ENCODE measurements around the gene MAST2.

Gene MAST2

DNA sequence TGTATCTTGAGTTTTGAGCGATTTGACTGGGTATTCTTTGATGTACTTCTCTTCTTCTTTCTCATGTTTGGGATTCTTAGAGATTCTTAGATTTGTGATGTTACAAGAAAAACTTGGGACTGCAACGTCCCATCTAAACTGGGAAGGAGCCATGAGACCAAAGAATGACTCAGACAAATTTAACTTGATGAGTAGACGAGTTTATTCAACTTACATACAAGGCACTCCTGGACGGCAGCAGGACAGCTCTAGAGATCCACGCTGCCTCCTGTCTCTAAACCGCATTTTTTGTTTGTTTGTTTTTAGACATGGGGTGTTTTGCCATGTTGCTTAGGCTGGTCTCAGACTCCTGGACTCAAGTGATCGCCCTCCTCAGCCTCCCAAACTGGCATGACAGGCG lies 191.9 kb downstream of the MAST2 start:
- no peak for DNase-seq

DNA sequence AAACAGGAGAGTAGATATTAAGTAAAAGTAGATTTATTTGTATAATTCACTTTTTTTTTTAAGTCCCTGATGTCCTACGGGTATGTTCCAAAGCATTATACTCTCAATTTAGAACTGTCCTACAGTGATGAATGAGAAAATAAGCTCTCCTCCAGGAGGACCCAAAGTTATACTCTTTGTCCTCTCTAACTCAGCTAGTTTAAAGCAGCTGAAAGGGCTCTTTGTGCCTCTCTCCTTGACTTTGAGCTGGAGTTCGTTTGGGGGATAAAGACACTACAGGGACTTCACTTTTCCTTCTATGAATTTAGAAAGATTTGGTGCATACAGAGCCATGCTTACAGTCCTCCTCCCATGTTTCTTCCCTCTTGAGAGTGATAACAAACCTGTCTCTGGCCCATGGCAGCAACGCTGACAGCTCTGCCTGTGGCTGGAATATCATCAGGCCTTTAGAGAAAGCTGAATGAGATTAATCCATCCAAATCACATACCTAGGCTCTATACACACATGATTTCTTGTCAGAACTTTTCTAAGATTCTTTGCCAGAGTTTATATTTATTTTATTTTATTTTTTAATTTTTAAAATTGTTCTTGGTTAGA lies 194.7 kb downstream of the MAST2 start:
- no peak for DNase-seq

DNA sequence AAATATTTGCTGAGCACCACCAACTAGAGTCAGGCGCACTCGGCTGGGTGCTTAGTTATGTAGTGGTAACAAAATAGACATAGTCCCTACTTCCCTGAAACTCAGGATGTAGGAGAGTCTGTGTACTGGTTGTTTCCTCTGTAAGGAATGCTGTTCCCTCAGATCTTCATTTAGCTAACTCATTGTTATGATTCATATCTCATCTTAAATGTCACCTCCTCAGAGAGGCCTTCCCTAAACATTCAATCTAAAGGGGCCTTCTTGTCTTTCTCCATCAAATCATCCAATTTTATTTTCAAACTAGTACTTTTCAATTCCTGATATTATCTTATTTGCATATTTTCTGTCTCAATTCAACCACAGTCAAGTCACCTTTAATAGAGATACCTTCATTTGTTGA lies 196.1 kb downstream of the MAST2 start:
- no peak for DNase-seq

DNA sequence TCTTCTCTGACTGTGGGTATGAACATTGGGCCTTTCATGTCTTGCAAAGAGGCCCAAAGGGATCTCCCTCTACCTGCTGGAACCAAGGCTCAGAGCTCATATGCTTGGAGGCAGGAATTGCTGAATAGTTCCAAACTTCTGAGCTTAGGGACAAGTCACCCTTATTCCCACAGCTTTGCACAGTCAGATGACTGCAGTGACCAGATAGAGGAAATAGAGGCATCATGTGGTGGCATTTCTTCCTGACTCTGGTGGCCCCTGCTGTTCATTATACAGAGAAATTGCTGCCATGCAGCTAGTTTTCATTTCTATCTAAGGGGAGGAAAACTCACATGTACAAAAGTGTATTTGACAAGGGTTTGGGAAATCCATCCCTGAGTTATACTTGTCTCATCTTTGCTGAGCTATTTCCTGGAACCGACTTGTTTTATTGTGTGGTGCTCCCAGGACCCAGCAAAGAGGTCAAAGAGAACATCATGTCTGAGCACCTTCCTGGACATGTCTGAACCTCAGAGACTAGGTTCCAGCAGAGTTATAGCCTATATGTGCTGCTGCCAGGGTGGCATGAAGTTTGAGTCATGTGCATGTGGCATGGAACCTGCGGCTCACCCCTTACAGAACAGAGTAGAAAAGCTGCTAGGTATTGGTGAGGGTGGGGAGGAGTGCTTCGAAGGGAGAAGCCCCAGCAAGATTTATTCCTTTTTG lies 197.8 kb downstream of the MAST2 start:
- no peak for DNase-seq

DNA sequence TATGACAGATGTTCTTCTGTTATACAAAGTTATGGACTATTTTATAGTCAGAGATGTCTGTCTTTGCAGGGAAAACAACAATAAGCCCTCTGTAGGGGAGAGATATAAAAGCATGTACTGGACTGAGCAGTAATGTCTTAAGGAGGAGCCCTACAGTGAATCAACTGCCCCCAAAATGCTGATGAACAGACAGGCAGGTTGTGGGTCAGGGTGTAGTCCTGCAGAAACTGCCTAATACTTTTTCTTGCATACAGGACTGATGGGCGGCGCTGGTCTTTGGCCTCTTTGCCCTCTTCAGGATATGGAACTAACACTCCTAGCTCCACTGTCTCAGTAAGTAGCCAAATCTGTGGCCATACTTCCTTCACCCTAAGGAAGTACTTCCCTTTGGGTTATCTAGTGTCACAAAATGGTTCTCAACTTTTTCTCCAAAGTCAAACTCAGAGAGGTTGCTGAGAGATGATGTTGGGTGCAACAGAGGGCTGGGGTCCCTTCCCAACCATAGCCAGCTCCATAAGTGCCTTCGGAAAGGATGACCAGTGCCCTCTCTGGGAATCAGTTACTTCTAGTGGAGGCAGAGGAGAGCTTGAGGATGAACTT lies 199.2 kb downstream of the MAST2 start:
- DNase-seq = no peak

DNA sequence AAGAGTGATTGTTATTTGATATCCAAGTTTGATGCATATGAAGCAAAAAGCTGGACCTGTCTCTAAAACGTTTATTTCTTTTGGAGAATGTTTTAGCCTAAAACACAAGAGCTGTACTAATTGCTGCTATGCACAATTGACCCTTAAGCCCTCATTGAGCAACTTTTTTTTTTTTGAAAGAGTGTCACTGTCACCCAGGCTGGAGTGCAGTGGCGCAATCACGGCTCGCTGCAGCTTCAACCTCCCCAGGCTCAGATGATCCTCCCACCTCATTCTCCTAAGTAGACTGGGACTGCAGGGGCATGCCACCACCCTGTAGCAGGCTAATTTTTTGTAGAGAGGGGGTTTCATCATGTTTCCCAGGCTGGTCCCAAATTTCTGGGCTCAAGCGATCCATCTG lies 199.9 kb downstream of the MAST2 start:
- DNase-seq = no peak

DNA sequence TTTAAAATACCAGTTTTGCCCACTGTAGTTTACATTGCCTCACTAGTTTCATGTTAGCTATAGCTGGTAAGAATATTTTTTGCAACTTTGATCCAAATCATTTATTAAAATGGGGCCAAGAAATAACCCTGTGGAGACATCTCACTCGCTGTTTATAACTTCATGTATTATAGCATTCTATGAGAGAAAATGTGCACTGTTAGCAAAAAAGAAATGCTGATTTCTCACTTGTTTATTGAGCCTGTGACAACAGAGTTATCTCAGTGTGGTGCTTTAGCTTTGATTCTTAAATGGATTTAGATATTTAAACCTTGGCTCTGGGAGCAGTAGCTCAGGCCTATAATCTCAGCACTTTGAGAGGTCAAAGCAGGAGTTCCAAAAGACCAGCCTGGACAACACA lies 201.1 kb downstream of the MAST2 start:
- no peak for DNase-seq

DNA sequence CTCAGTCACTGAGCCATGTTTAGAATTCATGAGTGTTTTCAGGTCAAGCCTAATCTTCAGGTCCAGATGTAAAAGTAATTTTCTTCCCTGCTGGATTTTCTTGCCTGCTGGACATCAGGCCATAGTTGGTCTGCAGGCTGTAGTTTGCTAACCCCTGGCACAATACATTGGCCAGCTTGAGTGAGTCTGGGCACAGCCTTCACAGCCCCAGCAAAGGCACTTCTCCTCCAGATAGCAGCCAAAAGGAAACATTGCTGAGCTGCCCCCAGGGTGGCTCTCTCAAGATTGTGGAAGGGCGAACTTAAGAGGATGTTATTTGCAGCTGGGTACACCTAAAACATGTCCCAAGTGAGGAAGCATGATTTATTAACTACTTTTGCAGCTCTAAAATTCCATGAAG lies 202.2 kb downstream of the MAST2 start:
- DNase-seq = no peak

DNA sequence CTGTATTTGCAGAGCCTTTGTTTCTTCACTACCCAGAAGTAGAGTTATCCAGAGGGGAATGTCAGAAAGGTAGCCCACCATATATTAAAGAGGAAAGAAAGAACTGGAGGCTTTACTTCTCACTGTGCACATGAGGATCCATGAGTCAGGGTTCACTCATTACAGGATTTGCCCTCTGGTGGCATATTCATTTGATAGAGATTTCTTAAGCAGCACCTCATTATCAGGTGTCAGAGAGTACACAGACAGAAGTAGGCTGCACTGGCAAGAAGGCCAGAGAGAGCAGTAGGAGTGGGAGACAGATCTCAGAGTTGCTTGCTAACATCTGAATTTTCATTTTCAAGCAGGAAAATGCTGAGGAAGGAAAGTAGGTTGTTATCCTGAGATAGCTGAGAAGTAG lies 205.2 kb downstream of the MAST2 start:
- no peak for DNase-seq

DNA sequence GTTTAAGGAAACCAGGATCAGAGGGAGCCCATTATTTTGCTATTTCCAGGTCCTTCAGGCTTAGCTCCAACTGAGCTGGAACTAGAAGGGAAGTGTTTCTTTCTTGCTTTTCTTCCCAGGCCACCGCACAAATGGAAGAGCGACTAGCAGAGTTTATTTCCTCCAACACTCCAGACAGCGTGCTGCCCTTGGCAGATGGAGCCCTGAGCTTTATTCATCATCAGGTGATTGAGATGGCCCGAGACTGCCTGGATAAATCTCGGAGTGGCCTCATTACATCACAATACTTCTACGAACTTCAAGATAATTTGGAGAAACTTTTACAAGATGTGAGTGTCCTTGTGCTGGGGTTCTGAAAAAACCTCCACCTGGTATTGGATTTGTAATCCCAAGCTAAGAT lies 207.2 kb downstream of the MAST2 start:
- no peak for DNase-seq

DNA sequence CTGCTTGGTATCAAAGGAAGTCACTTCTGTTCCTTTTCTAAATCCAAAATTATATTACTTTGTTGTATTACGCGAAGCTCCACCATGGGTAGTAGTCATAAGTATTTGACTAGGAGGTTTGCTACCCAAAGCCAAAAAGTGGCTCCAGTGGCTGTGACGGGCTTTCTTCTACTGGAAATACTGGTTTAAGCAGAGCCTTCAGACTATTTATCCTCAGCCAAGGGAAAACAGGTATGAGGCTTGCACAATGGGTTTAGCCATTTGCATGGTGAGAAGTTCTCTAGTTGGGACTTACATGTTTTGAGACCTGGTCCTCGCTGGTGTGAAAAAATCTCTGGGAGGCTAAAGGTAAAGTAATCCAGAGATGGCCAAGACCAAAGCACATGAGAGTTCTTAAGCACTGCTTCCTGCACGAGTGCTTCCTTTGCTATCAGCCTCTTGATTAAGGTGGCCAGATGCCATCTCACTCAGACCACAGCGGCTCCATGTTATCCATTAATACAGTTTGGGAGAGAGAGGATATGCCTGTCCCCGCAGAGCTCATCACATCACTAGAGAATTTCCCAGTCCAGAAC lies 207.8 kb downstream of the MAST2 start:
- no peak for DNase-seq

DNA sequence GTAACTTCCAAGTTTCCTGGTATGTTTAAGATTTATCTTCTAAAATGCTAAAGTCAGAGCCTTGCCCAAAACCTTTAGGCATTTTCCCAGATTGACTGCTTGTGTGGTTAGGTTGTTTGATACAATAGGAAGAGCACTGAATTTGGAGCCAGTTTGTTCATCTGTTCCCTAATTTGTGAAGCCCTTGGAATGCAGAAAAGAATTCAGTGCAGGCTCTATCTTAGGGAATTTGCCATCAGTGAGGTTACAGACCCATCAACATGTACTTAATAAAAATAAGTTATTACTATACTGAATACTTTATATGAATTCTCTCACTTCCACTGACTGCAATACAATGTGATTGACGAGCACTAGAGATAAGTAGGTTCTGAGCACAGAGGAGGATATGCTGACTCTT lies 208.8 kb downstream of the MAST2 start:
- no peak for DNase-seq

DNA sequence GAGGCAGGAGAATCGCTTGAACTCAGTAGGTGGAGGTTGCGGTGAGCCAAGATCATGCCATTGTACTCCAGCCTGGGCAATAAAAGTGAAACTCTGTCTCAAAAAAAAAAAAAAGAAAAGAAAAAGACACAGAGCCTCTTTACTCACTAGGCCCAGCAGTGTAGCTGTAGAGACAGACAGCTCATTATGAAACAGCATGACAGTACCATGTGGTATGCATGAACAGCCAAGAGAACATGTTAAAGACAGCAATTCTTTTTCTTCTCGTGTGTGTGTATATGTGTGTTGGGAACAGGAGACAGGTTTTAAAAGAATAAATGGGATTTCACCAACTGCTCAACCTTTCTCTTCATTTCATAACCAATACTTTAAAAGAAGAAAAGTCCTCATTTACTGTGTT lies 210.2 kb downstream of the MAST2 start:
- no peak for DNase-seq

DNA sequence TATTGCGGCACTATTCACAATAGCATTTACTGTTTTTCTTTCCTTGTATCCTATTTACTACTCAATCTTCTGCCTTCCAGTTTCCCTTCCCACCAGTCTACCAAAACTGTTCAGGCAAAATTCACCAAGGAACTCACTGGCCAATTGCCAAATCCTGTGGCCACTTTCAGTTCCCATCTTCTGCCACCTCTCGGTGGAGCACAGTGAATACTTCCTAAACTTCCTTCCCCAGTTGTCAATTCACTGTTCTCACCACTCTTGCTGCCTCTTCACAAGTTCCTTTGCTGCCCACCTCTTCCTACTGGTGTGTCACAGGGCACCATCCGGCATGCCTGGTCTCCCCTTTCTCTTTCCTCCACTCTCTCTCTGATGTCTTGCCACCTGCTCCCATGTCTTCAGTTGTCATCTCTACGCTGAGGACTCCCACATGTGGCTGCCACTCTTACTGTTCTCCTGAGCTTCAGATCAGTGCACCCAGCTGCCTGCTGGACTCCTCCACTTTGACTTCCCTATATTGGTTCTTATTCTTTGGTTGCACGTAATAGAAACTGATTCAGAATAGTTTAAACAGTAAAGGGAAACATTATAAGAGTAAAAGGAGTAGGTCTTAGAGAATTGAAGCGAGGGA lies 214.6 kb downstream of the MAST2 start:
- DNase-seq = no peak

DNA sequence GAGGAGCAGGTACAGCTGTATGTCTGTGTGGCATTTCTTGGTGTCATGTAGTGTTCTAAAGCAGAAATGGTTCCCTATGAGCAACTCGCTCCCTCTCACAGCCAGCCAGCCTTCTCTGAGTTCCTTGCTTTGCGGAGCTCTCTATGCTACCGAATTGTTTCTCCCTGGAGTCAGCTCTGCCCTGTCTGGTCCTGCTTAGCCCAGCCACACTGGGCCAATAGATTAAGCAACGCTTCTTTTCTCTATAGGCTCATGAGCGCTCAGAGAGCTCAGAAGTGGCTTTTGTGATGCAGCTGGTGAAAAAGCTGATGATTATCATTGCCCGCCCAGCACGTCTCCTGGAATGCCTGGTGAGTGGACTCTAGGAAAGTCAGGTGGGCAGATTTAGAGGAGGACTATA lies 215.9 kb downstream of the MAST2 start:
- DNase-seq = no peak

DNA sequence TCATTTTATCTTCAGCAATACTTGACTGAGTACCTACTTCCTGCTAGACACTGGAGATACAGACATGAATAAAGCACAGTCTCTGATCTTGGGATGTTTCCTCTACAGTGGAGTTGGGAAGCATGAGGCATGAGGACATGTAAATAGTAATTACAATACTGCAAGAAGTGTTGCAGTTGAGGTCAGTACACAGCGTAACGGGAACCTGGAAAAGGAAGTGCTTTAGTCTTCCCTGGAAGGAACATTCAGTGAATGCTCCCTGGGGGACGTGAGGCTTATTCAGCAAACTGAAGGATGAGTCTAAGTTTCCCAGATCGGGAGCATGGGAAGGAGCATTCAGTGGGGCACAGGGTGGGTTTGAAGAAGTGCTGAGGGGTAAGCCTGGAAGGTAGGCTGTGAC lies 216.6 kb downstream of the MAST2 start:
- no peak for DNase-seq

DNA sequence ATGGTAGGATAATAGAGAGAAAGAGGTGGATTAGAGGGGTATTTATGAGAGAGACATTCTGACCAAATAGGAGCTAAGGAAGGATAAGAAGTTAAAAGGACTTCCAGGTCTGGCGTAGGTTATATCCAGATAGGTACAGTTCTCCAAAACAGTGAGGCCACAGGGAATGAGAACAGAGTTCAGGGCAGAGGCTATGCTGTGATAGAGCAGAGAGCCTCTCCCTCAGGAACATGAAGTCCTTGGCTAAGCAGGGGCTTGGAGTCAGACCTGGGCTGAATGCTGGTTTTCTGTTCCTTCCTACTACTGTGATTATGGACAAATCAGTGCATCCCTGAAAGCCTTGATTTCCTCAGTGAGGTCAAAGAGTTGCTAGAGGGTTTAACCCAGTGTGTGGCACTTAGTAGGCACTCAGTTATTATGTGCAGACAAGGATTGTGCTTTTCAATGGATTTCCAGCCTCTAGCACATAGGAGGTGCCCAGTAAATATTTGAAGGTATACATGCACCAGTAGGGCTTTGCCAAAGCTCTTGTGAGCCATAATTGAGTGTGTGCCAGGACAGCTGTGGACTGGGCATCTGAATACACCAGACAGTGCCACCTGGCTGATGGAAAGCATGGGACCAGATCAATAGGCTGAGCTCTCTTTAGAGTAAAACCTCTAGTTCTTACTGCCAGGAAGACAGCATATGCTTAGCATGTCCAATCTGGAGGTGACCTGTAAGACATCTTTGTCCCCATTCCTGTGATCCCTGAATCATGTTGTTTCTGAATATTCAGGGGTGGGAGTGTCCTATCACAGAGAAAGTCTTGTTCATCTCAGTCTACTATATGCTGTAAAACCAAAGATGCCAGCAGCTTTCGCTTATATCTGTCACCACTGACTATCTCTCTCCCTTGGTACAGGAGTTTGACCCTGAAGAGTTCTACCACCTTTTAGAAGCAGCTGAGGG lies 217.9 kb downstream of the MAST2 start:
- no peak for DNase-seq

DNA sequence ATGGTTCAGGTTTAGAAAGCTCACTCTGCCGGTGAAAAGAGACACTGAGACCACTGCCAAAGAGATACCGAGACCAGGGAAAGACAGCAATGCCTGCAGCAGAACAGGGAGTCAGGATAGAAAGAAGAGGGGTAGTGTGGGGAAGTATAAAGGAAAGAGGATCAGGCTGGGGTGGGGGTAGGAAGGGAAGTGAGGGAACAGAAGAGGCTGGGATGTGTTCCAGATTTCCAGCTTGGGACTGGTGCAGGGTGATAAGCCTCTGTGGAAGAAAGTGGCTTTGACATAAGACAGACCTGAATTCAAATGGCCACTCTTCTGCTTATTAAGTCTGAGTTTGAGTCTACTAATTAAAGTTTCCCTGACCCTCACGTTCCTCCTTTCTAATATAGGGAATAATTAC lies 223.1 kb downstream of the MAST2 start:
- no peak for DNase-seq

DNA sequence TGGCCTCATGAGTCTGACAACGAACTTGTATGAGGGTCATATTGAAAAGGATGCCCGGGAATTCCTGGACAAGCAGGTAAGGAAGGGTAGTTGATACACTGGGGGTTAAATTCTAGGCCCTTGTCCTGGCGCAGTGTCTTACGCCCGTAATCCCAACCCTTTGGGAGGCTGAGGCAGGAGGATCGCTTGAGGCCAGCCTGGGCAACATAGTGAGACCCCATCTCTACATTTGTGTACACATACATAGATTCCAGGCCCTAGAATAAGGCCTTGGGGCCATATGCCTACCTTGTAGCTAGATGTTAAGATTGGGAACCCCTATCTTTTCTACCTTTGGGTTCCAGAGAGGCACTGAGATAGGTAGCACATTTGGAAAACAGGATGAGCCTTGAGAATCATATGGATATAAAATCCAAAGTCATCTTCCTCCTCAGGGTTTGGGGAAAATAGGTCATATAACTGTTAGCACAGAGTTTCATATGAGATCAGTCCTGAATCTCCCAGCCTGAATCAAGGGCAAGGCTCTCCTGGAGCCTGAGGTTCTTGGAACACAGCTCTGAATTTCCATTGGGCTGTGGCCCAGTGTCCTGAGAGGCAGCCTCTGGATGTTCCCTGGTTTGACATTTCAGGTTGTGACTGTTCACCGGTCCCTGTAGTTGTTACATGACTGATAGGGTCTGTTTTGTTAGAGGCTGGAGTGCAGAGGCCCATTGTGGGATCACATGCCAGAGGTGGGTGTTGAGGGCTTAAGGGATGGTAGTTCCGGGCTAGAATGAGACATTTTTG lies 224.6 kb downstream of the MAST2 start:
- DNase-seq = no peak

DNA sequence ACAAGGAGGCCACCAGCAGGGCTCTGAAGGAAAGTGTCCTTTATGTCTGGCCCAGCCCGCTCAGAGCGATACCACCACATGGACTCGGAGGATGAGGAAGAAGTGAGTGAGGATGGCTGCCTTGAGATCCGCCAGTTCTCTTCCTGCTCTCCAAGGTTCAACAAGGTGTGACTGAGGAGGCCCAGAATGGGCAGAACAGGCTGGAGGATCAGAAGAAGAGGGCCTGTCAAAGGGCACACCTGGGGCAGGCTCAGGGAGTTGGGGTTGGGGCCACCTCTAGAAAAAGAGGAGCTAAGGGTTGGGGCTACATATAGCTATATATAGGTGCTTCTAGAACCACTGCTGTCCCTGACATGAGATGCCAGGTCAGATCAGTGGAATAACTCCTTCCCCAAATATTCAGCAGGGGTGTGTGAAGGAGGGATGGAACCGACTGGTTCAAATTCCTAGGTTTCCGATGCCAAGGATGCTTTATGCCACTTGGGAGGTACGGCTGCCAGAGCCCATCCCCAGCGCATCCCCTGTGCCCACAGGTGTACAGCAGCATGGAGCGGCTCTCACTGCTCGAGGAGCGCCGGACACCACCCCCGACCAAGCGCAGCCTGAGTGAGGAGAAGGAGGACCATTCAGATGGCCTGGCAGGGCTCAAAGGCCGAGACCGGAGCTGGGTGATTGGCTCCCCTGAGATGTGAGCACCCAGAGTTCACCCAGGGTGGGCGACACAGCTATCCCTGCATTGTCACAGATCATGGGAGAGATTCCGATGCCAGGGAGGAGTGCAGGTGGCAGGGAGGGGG lies 226.9 kb downstream of the MAST2 start:
- DNase-seq = no peak
